HCT116 (cell line): ENCODE data around the gene BTBD10.

Source experiments
- CBX3 ChIP-seq: IDR thresholded peaks from 2 replicates; pipeline ENCODE4 v1.6.1; 2012; ENCODE audit warnings: low read depth
- EGR1 ChIP-seq: IDR thresholded peaks from 2 replicates; pipeline ENCODE4 v1.6.1; 2012; ENCODE audit warnings: low read depth
- EZH2 ChIP-seq: fragments of 200-600 bp; sonication (generic); IDR thresholded peaks from 2 replicates; pipeline ENCODE4 v1.6.1; 2017; ENCODE audit warnings: antibody characterized with exemption, mixed run types
- EZH2phosphoT487 ChIP-seq: fragments of 200-600 bp; IDR thresholded peaks from 2 replicates; pipeline ENCODE4 v1.6.1; 2018; ENCODE audit warnings: antibody characterized with exemption, borderline replicate concordance
- POLR2A ChIP-seq: IDR thresholded peaks from 2 replicates; pipeline ENCODE4 v1.7.0; 2011; ENCODE audit warnings: borderline replicate concordance; ENCODE audit not compliant: insufficient read depth, insufficient read length; ENCODE audit errors: extremely low read depth
- POLR2AphosphoS5 ChIP-seq: IDR thresholded peaks from 2 replicates; pipeline ENCODE4 v1.6.1; 2011; ENCODE audit warnings: mild to moderate bottlenecking, low read depth, low read length, moderate library complexity
- SRF ChIP-seq: IDR thresholded peaks from 2 replicates; pipeline ENCODE4 v1.6.1; 2012; ENCODE audit warnings: low read depth
- ZFX ChIP-seq: fragments of 450-650 bp; IDR thresholded peaks from 2 replicates; pipeline ENCODE4 v1.6.1; 2017
- TF ChIP-seq, protein P1 (sequence below), 3 experiments: fragments of 200-600 bp in 1 of 3; sonication (generic) in 1 of 3; IDR thresholded peaks in 2 of 3; conservative IDR thresholded peaks in 1 of 3; 2 replicates each; pipeline ENCODE4 v1.5.1; 2012 to 2017; ENCODE audit warnings: low read depth in 2 of 3, low read length in 2 of 3, antibody characterized with exemption in 1 of 3, borderline replicate concordance in 1 of 3, control low read depth in 1 of 3, mild to moderate bottlenecking in 1 of 3, mixed read lengths in 1 of 3, mixed run types in 1 of 3, moderate library complexity in 1 of 3; ENCODE audit not compliant: insufficient read depth in 1 of 3
- TF ChIP-seq, protein P2 (sequence below): IDR thresholded peaks from 2 replicates; pipeline ENCODE4 v1.6.1; 2012
- TF ChIP-seq, protein P3 (sequence below): IDR thresholded peaks from 2 replicates; pipeline ENCODE4 v1.6.1; 2012

DNA sequence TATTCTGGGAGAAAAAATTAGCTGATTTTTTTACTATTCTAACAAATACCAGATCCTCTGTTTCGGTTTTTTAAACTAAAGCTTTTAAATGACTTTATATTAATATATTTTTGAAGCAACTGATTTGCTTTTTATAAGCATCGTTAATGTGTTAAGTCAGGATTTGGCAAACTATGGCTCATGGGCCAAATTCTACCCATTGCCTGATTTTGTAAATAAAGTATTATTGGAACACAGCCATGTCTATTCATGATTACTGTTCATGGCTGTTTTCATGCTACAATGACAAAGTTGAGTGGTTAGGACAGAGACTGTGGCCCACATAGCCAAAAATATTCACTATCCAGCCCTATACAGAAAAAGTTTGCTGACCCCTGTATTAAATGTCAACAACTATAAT lies 29.6 kb downstream of the BTBD10 start:
- TF ChIP-seq EZH2phosphoT487 (no peak), ZFX (no peak), CBX3 (no peak), POLR2A (no peak), POLR2AphosphoS5 (no peak), SRF (no peak), EGR1 (no peak), EZH2 (no peak)
- TF ChIP-seq, protein P1, sequence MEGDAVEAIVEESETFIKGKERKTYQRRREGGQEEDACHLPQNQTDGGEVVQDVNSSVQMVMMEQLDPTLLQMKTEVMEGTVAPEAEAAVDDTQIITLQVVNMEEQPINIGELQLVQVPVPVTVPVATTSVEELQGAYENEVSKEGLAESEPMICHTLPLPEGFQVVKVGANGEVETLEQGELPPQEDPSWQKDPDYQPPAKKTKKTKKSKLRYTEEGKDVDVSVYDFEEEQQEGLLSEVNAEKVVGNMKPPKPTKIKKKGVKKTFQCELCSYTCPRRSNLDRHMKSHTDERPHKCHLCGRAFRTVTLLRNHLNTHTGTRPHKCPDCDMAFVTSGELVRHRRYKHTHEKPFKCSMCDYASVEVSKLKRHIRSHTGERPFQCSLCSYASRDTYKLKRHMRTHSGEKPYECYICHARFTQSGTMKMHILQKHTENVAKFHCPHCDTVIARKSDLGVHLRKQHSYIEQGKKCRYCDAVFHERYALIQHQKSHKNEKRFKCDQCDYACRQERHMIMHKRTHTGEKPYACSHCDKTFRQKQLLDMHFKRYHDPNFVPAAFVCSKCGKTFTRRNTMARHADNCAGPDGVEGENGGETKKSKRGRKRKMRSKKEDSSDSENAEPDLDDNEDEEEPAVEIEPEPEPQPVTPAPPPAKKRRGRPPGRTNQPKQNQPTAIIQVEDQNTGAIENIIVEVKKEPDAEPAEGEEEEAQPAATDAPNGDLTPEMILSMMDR (IDR thresholded peaks at IDR 0.05 in 2 of 3, conservative IDR thresholded peaks at IDR 0.05 in 1 of 3; ENCODE audit: borderline replicate concordance in 1 of 3, insufficient read depth in 1 of 3, low read depth in 2 of 3, low read length in 2 of 3): no peak
- TF ChIP-seq, protein P2, sequence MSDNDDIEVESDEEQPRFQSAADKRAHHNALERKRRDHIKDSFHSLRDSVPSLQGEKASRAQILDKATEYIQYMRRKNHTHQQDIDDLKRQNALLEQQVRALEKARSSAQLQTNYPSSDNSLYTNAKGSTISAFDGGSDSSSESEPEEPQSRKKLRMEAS: no peak
- TF ChIP-seq, protein P3, sequence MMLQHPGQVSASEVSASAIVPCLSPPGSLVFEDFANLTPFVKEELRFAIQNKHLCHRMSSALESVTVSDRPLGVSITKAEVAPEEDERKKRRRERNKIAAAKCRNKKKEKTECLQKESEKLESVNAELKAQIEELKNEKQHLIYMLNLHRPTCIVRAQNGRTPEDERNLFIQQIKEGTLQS: no peak
